CD14-positive monocyte (primary cell): Measurements from ENCODE around the gene PERM1. TPM values are rescaled to one million over a fixed set of nuclear protein-coding genes. Genes with fewer than 3 reads are reported as not detected.

Experiments
- DNase-seq, 3 donors: peaks; one replicate each; pipeline ENCODE4 v3.0.0-alpha.2; 2011 to 2022
- H2AFZ ChIP-seq: 2 replicates; pipeline ENCODE4 v1.6.0; 2012; ENCODE audit warnings: mild to moderate bottlenecking, low read depth, low read length, inconsistent platforms; ENCODE audit not compliant: insufficient read depth, poor library complexity, severe bottlenecking
- H3K27ac ChIP-seq, 2 donors: 1 replicate in 1 of 2; 2 replicates in 1 of 2; pipeline ENCODE4 v1.5.1; 2012 to 2013; ENCODE audit warnings: low read length in 2 of 2, control low read depth in 1 of 2, inconsistent platforms in 1 of 2, low read depth in 1 of 2, mild to moderate bottlenecking in 1 of 2
- H3K27me3 ChIP-seq, 2 donors: one replicate each; pipeline versions ENCODE4 v1.6.0 to v1.6.1; 2011 to 2013; ENCODE audit warnings: low read length in 2 of 2; ENCODE audit not compliant: control insufficient read depth in 2 of 2, insufficient read depth in 2 of 2
- H3K36me3 ChIP-seq, 2 donors: replicated peaks in 1 of 2; 1 replicate in 1 of 2; 2 replicates in 1 of 2; pipeline versions ENCODE4 v1.5.1 to v1.6.1; 2012 to 2013; ENCODE audit warnings: low read length in 2 of 2, control low read depth in 1 of 2, inconsistent platforms in 1 of 2, mild to moderate bottlenecking in 1 of 2; ENCODE audit not compliant: insufficient read depth in 2 of 2, control insufficient read depth in 1 of 2
- H3K4me1 ChIP-seq, 2 donors: 1 replicate in 1 of 2; 2 replicates in 1 of 2; pipeline versions ENCODE4 v1.5.1 to v1.6.1; 2012 to 2013; ENCODE audit warnings: low read length in 2 of 2, control low read depth in 1 of 2, inconsistent platforms in 1 of 2, mild to moderate bottlenecking in 1 of 2, moderate library complexity in 1 of 2; ENCODE audit not compliant: insufficient read depth in 2 of 2, control insufficient read depth in 1 of 2
- H3K4me2 ChIP-seq: replicated peaks from 2 replicates; pipeline ENCODE3; 2012; ENCODE audit warnings: low read length, moderate library complexity, mild to moderate bottlenecking; ENCODE audit not compliant: poor library complexity, severe bottlenecking; ENCODE audit errors: extremely low read depth
- H3K4me3 ChIP-seq, 3 experiments: fragments of 200-600 bp in 1 of 3; sonication (generic) in 1 of 3; replicated peaks in 1 of 3; 1 replicate in 2 of 3; 2 replicates in 1 of 3; pipeline ENCODE4 v1.5.1; 2011 to 2013; ENCODE audit warnings: low read length in 3 of 3, mild to moderate bottlenecking in 3 of 3, control low read depth in 2 of 3, low read depth in 2 of 3, inconsistent platforms in 1 of 3, moderate library complexity in 1 of 3
- H3K79me2 ChIP-seq: 2 replicates; pipeline ENCODE4 v1.6.0; 2012; ENCODE audit warnings: mild to moderate bottlenecking, control low read depth, inconsistent platforms, low read length, moderate library complexity; ENCODE audit not compliant: insufficient read depth
- H3K9ac ChIP-seq: 2 replicates; pipeline ENCODE4 v1.6.0; 2017; ENCODE audit warnings: low read length, mild to moderate bottlenecking; ENCODE audit not compliant: insufficient read depth, poor library complexity, severe bottlenecking
- H3K9me3 ChIP-seq, 2 donors: replicated peaks in 1 of 2; 1 replicate in 1 of 2; 2 replicates in 1 of 2; pipeline versions ENCODE4 v1.5.1 to v1.6.1; 2012 to 2013; ENCODE audit warnings: low read length in 2 of 2, control low read depth in 1 of 2; ENCODE audit not compliant: control insufficient read depth in 1 of 2, insufficient read depth in 1 of 2
- H4K20me1 ChIP-seq: 2 replicates; pipeline ENCODE4 v1.6.0; 2012; ENCODE audit warnings: mild to moderate bottlenecking, low read length, control low read depth, moderate library complexity; ENCODE audit not compliant: insufficient read depth
- H3K27ac Mint-ChIP-seq, 7 donors: one replicate each; pipeline ENCODE4 v1.8.0; 2020; ENCODE audit warnings: mild to moderate bottlenecking in 7 of 7, mixed read lengths in 7 of 7, moderate library complexity in 6 of 7, inconsistent platforms in 2 of 7
- H3K27me3 Mint-ChIP-seq, 3 donors: one replicate each; pipeline ENCODE4 v1.8.0; 2021 to 2022; ENCODE audit warnings: low read depth in 3 of 3, mild to moderate bottlenecking in 3 of 3, mixed read lengths in 3 of 3, moderate library complexity in 3 of 3, inconsistent platforms in 1 of 3
- H3K36me3 Mint-ChIP-seq, 2 donors: one replicate each; pipeline ENCODE4 v1.8.0; 2020; ENCODE audit warnings: mixed read lengths in 2 of 2, inconsistent platforms in 1 of 2, mild to moderate bottlenecking in 1 of 2
- H3K4me1 Mint-ChIP-seq: one replicate; pipeline ENCODE4 v1.8.0; 2020; ENCODE audit warnings: mild to moderate bottlenecking, mixed read lengths
- H3K4me3 Mint-ChIP-seq, 2 donors: one replicate each; pipeline ENCODE4 v1.8.0; 2020; ENCODE audit warnings: mild to moderate bottlenecking in 2 of 2, mixed read lengths in 2 of 2, moderate library complexity in 1 of 2
- H3K9me3 Mint-ChIP-seq, 7 donors: one replicate each; pipeline ENCODE4 v1.8.0; 2020 to 2022; ENCODE audit warnings: mixed read lengths in 7 of 7, mild to moderate bottlenecking in 6 of 7, moderate library complexity in 6 of 7, inconsistent platforms in 2 of 7
- CTCF ChIP-seq: fragments of 200-600 bp; IDR thresholded peaks from one replicate; pipeline ENCODE4 v1.8.0; 2022; ENCODE audit warnings: antibody characterized with exemption, mild to moderate bottlenecking
- WGBS: methylation state at CpG from one replicate; pipeline ENCODE4 v1.1.5; 2013; ENCODE audit warnings: missing lambda C conversion rate; ENCODE audit not compliant: insufficient coverage; 5-methylcytosine and 5-hydroxymethylcytosine counted together
- intact Hi-C, 2 donors: fragments of 100-400 bp; cut with micrococcal nuclease; formaldehyde crosslinking; loops; one replicate each; pipeline versions ENCODE4 v1.15.0 to v1.15.1; 2023
- polyA plus RNA-seq, 3 donors: library from polyadenylated mRNA; depleted of rRNA in 1 of 3; unstranded in 2 of 3; stranded (reverse) in 1 of 3; fragments of 300-500 nt in 2 of 3; fragments of >200 nt in 1 of 3; fragmentation: Illumina TruSeq in 2 of 3; gene quantifications; 1 replicate in 2 of 3; 2 replicates in 1 of 3; pipeline ENCODE4 v1.2.3, GENCODE V29; 2012 to 2021

The PERM1 gene
- polyA plus RNA-seq, 3 donors: not detected

GRCh38 chr1:967466-968343, 14.2 kb downstream of the PERM1 start:
- H3K9me3 Mint-ChIP-seq: peaks cover 0 to 3% (median 0%) of the 10 kb centered on the region in 7 donors
- Histone ChIP-seq H3K9me3 (peaks cover 0 to 8% of the 10 kb centered on the region in 2 donors), H3K27me3 (peaks cover 3 to 43% of the 10 kb centered on the region in 2 donors), H3K27ac (no peak overlapping the region), H4K20me1 (no peaks in the 10 kb centered on the region), H3K4me3 (peak overlapping the region in 1 of 3 experiments; percentile 79), H3K4me2 (peak overlapping the region; percentile 86), H3K79me2 (no peaks in the 10 kb centered on the region), H3K9ac (no peak overlapping the region), H3K4me1 (peaks cover 16 to 21% of the 10 kb centered on the region in 2 donors), H3K36me3 (peaks cover 0 to 3% of the 10 kb centered on the region in 2 donors), H2AFZ (peak overlapping the region; percentile 87)
- WGBS: 77% methylated on average over 20 of the region's 23 CpGs
- no peak for TF ChIP-seq CTCF
- peak overlapping the region in 1 of 2 donors; percentile 53 for H3K4me3 Mint-ChIP-seq
- no peak for DNase-seq
- no peak overlapping the region for H3K27ac Mint-ChIP-seq
- H3K27me3 Mint-ChIP-seq: peaks cover 32 to 56% (median 47%) of the 10 kb centered on the region in 3 donors
- intact Hi-C loops: loop anchor here in 1 of 2 donors (10.0 kb wide), 1 partner anchor 63 kb away; no protein-coding TSS in a partner anchor
- peaks cover 10% of the 10 kb centered on the region for H3K4me1 Mint-ChIP-seq
- H3K36me3 Mint-ChIP-seq: peaks cover 11 to 12% of the 10 kb centered on the region in 2 donors

- H3K4me3 ChIP-seq: peak overlapping the region; percentile 59 to 79 (median 62)
- peak overlapping the region; percentile 86 for H3K4me2 ChIP-seq
- H3K36me3 ChIP-seq: peaks cover 0 to 3% of the 10 kb centered on the region in 2 donors
- H3K9me3 ChIP-seq: peaks cover 0 to 8% of the 10 kb centered on the region in 2 donors
- H3K27me3 ChIP-seq: peaks cover 3 to 43% of the 10 kb centered on the region in 2 donors
- WGBS: under 1% methylated on average over 60 of the region's 60 CpGs
- intact Hi-C loops: loop anchor here in 1 of 2 donors (10.0 kb wide), 1 partner anchor 62 kb away; no protein-coding TSS in a partner anchor
- peaks cover 0 to 3% (median 0%) of the 10 kb centered on the region in 7 donors for H3K9me3 Mint-ChIP-seq
- peaks cover 16 to 19% of the 10 kb centered on the region in 2 donors for H3K36me3 Mint-ChIP-seq
- H2AFZ ChIP-seq: peak overlapping the region; percentile 87
- H3K4me3 Mint-ChIP-seq: peak overlapping the region; percentile 83 to 90
- peak overlapping the region in 1 of 7 donors; percentile 35 for H3K27ac Mint-ChIP-seq
- TF ChIP-seq CTCF: no peak
- peaks cover 16 to 21% of the 10 kb centered on the region in 2 donors for H3K4me1 ChIP-seq
- H3K27me3 Mint-ChIP-seq: peaks cover 32 to 54% (median 44%) of the 10 kb centered on the region in 3 donors
- peak; percentile 60 to 74 (median 66) for DNase-seq
- H4K20me1 ChIP-seq: no peaks in the 10 kb centered on the region
- H3K79me2 ChIP-seq: no peaks in the 10 kb centered on the region
- peak overlapping the region; percentile 75 for H3K9ac ChIP-seq
- peak overlapping the region in 1 of 2 donors; percentile 62 for H3K27ac ChIP-seq
- H3K4me1 Mint-ChIP-seq: peaks cover 10% of the 10 kb centered on the region
Observed at GRCh38 chr1:966704-967300, 15.1 kb downstream of the PERM1 start.
